Liver (tissue), 1 donor: ENCODE measurements around the gene WWOX.

ENCODE experiments used
- ATF3 ChIP-seq: IDR thresholded peaks from 2 replicates; pipeline ENCODE4 v1.6.1; 2016; ENCODE audit warnings: antibody characterized with exemption
- TAF1 ChIP-seq: conservative IDR thresholded peaks from 2 replicates; pipeline ENCODE4 v1.6.1; 2016; ENCODE audit warnings: antibody characterized with exemption, mild to moderate bottlenecking
- donor health status: healthy.

DNA sequence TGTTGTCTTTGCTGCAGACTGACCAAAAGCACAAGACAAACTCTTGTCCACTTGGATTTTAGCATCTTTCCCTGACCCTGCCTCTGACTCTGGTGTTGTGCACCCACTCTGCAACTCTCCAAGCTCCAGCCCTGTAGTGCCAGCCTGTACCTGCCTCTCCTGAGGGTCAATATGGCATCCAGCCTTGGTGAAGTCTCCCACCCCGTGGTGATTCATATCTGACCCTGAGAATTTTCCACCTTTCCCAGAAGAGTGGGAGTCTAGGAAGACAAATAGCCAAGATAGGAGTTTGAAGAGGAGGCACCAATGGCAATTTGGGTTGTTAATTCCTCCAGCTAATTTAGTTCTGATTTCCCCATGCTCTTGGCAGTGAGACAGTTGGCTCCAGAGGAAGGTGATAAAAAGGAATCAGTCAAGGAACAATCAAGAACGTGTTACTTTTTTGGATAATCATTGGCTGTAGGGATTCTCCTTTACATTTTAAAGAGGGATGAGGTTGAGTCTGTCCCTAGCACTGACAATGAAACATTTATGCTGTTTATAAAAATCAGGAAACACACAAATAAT lies 1085.1 kb downstream of the WWOX start:
- TF ChIP-seq ATF3 (no peak), TAF1 (no peak)
